CD4-positive, alpha-beta T cell treated with Interleukin-6 for 4 hours (primary cell): Measurements from ENCODE around the gene ARID1B.
A peak's percentile ranks its signal among the peaks of the same experiment; 100 is the strongest.

Experiments used
- DNase-seq: peaks from one replicate; pipeline ENCODE4 v3.0.0-alpha.2; 2020; ENCODE audit warnings: mixed read lengths

Gene ARID1B

GRCh38 chr6:157116426-157116825 lies 339.2 kb downstream of the ARID1B start:
- DNase-seq: no peak

DNA sequence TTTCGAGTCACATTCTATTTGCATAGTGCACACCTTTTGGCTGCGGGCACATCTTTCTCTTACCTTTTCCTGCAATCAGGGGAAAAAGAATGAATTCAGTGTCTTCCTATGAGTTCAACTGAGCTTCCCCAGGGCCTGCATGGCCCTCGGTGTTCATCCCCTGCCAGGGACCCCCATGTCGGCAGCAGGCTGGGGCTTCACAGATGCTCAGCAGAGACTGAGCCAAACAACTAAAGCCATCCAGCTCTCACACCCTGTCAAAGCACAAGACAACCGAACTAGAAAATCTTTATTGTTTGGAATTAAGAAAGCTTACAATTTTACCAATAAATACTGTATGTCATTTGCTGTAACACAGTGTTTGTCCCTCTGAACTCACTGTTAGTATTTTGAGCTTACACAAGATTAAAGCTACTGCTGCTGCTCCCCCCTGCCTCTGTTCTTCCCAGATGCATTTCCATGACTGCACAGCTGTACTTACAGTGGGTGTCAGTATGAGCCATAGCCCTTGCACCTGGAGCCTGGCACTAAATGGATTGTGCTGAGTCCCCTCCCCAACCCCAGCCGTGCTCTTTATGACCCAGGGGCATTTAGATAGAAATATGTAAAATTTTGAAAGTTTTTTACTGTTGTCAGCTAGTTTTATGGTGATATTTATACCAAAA lies 340.4 kb downstream of the ARID1B start:
- no peak for DNase-seq

DNA sequence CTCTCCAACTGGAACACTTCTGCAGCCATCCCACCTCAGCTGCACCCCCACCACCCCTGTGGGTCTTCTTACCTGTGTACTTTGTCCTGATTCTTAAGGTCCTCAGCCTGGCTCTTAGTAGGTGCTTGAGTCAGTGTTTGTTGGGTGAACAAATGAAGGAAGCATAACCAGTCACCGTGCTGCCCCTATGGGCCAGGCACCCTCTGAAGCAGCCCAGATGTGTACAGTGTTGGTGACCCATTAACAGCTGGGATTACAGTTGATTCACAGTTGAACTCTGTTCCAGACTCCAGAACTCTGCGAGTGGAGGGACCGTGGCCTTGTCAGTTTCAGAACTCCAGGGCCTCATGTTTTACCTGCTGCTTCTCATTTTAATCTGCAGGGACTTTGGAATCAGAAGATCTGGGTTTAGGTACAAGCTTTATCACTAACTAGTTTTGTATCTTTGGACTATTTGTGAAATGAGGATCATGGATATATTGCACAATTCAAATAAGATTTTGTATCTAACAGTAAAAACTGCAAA lies 342.4 kb downstream of the ARID1B start:
- no peak for DNase-seq

- DNase-seq: no peak
Measured at GRCh38 chr6:157120534-157121232, 343.5 kb downstream of the ARID1B start.

DNA sequence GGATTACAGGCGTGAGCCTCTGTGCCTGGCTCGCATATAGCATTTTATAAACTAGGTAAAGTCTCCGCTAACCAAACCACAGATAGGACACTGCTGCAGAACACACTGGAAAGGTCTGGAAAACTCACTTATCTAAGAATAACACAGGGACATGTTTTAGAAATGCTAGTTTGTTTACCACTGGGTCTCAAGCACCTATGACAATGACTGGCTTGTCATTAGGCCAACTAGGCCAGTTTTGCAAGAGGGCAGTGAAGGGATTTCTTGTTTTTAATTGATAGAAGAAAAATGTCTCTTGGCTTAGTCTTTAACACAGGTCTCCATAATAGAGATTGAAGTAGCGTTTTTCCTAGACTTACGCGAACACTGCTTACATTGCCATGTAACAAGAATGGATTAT lies 344.7 kb downstream of the ARID1B start:
- DNase-seq: no peak

DNA sequence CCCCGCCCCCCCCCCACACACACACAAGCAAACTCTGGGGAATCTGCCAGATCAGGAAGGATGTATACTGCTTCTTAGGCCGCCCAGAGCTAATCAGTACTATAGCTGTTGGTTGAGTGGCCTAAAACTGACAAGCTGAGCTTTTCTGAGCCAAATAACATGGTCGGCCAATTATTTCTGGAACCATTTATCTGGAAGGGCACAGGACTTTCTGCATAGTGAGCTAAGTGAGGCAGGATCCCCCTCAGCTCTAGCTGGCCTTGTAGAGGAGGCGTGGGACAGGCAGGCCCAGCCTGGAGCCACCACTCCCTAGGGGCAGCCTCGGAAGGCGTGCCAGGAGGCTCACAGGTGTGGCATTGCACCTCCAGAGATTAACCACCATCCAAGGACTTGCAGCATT lies 346.1 kb downstream of the ARID1B start:
- DNase-seq: no peak

DNA sequence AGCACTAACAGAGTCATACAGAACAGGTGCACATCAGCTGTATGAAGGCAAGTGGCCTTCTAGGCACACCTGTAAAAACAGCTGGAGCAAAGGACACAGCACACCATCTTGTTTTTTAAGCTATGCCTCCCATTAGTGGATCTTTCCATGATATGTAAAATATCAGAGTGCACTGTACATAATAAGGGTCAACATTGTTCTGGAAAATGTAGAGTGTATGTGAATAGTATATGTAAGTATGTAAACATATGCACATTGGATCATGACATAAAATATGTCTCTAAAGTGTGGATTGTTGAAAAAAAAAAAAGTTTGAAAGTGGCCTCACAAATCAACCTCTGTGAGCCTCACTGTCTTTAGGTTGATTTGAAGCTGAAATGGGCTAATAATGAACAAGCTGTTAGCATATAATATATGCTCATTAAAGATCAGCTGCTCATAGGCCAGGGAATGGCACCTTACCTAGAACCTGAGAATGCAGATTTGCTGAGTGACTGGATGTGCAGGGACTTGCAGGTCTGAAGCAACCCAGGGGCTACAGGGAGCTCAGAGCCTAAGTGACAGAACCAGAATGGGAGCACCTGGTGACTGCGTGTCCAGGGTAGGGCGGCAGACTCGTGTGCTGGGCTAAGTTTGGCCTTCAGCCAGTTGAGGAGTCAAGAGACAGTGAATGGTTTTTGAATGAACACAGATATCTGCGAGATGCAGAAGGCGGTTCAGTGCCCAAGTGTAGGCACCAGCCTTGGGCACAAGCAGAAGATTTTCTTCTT lies 347.5 kb downstream of the ARID1B start:
- DNase-seq: no peak

DNA sequence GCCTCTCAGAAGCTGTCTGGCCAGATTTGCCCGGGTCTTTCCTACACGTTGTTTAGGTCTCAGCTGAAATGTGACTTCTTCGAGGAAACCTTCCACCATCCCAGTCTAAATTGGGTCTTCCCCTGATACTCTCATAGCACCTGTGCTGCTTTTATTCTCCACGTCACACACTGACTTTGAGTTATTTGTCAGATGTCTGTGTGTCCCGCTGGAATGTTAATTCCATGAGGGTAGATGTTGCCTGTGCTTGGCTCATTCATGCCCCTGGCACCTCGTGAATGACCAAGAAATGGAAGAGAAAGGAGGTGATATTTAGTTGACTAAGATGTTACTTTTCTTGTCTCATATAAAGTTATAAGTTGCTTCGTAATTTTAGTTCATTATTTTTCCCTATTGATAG lies 348.4 kb downstream of the ARID1B start:
- DNase-seq: no peak

GRCh38 chr6:157126183-157127098 lies 349.3 kb downstream of the ARID1B start:
- DNase-seq: no peak

DNA sequence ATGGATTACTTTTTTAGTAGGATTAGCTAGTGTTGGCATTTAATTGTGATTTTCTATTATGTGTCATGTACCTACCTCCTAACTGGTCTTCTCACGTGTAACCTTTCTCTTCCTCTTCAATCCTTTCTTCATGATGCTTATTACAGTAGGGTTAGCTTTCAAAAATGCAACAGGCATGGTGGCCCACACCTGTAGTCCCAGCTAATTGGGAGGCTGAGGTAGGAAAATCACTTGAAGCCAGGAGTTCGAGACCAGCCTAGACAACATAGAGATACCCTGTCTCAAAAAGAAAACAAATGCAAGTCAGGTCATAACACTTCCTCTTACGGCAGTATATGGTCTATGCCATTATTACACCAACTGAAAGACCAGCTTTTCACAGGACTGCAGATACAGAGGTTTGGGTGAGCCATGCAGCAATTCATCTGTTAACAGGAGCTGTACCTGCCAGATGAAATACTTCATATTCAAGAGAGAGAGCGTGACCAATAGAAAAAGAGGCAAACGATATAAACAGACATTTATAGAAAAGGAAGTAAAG lies 351.1 kb downstream of the ARID1B start:
- no peak for DNase-seq

GRCh38 chr6:157131250-157131649 lies 354.1 kb downstream of the ARID1B start:
- no peak for DNase-seq

GRCh38 chr6:157133856-157134255 lies 356.7 kb downstream of the ARID1B start:
- no peak for DNase-seq

DNA sequence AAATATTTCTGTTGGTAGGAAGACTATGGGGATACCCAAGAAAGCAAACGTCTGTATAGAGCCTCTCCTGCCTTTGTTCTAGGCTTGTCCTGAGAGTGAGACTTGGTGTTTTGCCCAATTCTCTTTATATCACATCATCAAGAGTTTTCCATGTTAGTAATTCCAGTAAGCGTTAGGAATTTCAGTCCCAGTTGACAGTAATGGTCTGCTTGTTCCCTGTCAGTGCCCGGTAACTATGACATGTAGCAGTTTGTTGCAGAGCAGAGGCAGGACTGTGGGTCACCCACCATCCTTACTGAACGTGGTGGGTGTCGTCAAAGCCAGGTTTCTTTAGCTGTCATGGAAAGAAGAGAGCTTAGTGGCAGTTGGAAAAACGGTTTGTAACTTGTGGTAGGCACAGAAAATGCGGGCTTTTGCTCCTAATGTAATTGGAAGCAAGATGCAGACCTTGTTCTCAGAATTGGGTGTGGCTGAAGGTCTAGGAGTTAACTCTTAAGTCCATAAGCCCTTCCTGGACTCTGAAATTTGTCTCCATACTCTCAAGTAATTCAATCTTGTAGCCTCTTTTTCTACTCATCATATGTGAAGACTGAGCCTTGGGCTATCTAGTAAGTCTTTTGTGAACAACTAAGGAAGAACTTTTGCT lies 357.3 kb downstream of the ARID1B start:
- no peak for DNase-seq

DNA sequence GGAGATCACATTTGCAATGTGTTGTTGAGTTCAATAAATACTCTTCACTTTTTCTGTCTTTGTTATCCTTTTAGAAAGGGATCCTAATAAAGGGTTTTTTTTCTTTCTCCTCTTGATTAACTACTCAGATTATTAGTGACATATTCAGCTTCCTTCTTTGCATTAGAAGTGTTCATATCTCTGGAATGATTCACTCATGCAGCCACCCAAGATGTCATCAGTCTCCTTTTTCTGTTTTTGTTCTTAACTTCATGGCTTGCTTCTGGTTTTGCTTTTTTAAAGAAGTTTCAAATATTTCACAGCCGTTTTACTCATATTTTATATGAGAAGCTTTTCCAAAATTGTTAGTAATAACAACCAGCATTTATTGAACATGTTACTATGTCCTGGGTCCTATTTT lies 358.5 kb downstream of the ARID1B start:
- DNase-seq: no peak

DNA sequence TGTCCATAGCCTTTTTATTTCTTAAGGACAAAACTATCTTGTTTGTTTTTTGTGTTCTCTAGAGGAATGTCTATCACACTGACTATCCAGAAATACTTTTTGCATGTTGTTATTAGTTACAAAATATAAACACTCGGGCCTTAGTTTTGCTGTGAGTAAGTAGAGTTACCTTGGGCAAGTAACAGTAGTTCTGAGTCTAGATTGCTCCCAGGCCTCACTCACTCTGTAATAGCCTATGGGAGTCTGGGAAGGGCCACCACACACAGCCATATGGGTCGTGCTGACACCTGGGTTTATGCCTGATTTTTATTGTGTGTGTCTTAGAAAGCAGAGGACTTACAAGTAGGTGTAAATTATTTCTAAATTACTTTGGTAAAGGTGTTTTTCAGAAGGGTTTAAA lies 360.3 kb downstream of the ARID1B start:
- DNase-seq: no peak

DNA sequence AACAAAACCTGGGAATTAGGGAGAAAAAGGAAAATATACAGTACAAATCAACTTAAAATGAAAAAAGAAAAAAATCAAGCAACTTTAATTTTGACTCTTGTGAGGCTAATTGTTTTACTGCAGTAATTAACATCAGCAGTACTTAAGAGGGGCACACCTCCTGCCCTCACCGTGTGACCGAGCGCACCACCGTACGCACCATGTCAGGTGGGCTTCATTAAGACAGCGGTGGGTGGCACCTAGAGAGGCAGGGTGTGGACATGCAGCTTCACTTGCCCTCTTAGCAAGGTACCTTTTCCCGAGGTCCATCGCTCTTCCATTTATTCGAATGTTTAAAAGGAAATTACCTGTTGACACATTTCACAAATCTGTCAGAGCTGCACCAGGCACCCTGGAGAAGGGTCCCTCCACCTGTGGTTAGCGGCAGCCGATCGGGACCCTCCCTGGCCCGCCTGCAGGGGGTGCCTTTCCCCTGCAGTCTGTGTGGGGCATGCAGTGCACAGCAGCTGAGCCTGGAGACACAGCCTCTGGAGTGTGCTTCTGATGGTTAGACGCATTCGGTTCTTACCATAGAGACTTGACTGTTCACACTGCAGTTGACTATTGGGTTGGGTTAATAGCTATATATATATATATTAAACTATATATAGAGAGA lies 362.0 kb downstream of the ARID1B start:
- peak; percentile 26 for DNase-seq

DNA sequence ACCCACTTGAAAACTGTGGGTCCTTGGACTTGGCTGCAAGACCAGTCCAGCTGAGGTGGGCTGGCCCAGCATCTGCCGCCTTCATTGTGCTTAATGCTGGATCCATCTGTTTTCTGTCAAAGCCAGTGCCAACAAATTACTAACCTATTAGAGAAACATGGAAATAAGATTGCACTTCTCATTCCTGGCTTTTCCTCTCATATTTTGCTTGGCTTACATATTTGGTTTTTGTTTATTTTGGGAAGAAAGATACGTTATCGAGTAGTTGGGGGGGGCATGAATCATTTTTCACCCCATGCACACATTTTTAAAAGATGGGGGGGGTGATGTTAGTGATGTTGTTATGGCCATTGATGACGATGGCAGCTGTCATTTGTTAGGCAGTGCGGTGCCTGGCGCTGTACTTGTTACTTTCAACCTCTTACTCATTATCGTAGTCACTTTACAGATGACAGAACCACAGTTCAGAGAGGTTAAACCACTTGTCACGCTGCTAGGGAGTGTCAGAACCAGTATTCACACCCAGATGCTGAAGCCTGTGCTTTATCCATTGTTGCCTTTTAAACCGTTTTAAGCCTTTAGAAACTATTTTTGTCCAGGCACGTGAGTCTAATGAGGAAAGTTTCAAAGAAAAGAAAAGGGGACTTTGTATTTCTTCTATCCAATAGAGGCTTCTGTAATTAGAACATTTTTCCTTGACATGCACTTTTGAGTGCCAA lies 366.2 kb downstream of the ARID1B start:
- DNase-seq: no peak

GRCh38 chr6:157143890-157144798 lies 367.0 kb downstream of the ARID1B start:
- no peak for DNase-seq

- no peak for DNase-seq
Measured at GRCh38 chr6:157144859-157145568, 367.8 kb downstream of the ARID1B start.
